Esophagus squamous epithelium (tissue), 5 donors: Measurements from ENCODE around the gene MTURN. TPM values are rescaled to one million over a fixed set of nuclear protein-coding genes. Genes with fewer than 3 reads are reported as not detected.
A peak's percentile ranks its signal among the peaks of the same experiment; 100 is the strongest.

Experiments
- DNase-seq: peaks from one replicate; lab custom pipeline; 2025; lab: John Stamatoyannopoulos, UW
- H3K27ac ChIP-seq, 4 donors: fragments of 200-600 bp; sonication (generic); one replicate each; pipeline ENCODE4 v1.5.1; 2016 to 2019; ENCODE audit warnings: mild to moderate bottlenecking in 1 of 4
- H3K27me3 ChIP-seq, 4 donors: fragments of 200-600 bp; sonication (generic); 1 replicate in 3 of 4; 2 replicates in 1 of 4; pipeline versions ENCODE4 v1.5.1 to v1.6.0; 2017 to 2021; ENCODE audit warnings: antibody characterized with exemption in 1 of 4
- H3K36me3 ChIP-seq, 3 donors: fragments of 200-600 bp; sonication (generic); one replicate each; pipeline ENCODE4 v1.5.1; 2016 to 2019
- H3K4me1 ChIP-seq, 3 donors: fragments of 200-600 bp; sonication (generic); one replicate each; pipeline ENCODE4 v1.5.1; 2017 to 2019
- H3K4me3 ChIP-seq, 4 donors: fragments of 200-600 bp; sonication (generic); 1 replicate in 3 of 4; 2 replicates in 1 of 4; pipeline ENCODE4 v1.5.1; 2016 to 2019; ENCODE audit warnings: mild to moderate bottlenecking in 2 of 4, moderate library complexity in 1 of 4
- H3K9me3 ChIP-seq, 3 donors: fragments of 200-600 bp; sonication (generic); one replicate each; pipeline ENCODE4 v1.5.1; 2016 to 2019
- CTCF ChIP-seq, 6 experiments: fragments of 450-650 bp in 4 of 6; fragments of 200-600 bp in 2 of 6; sonication (generic) in 2 of 6; IDR thresholded peaks; one replicate each; pipeline ENCODE4 v1.5.1; 2016 to 2019; ENCODE audit warnings: antibody characterized with exemption in 6 of 6, mild to moderate bottlenecking in 4 of 6, moderate library complexity in 4 of 6
- POLR2A ChIP-seq, 4 donors: fragments of 450-650 bp; IDR thresholded peaks; one replicate each; pipeline ENCODE4 v1.6.1; 2017; ENCODE audit warnings: antibody characterized with exemption in 4 of 4, mild to moderate bottlenecking in 4 of 4, moderate library complexity in 3 of 4
- WGBS, 2 donors: methylation state at CpG; one replicate each; pipeline ENCODE4 v1.1.5; 2018; 5-methylcytosine and 5-hydroxymethylcytosine counted together
- intact Hi-C: fragments of 100-400 bp; cut with DNase I; formaldehyde crosslinking; loops from one replicate; pipeline ENCODE4 v1.15.0; 2022
- total RNA-seq, 4 donors: library from RNA; depleted of rRNA; stranded (reverse); fragments of >200 nt; gene quantifications; one replicate each; pipeline ENCODE4 v1.1.0, GENCODE V29; 2016
- donor health status: DM: yes; HTN: yes; CAD: no.

The MTURN gene
- total RNA-seq, 4 donors from 2014 or later, result 10.4 to 88.9 (median 18.6) TPM

GRCh38 chr7:30117896-30118295 lies 16.9 kb upstream of the MTURN start:
- intact Hi-C loops, result no loop called here
- Histone ChIP-seq H3K4me3 (no peak overlapping the region), H3K27ac (no peak overlapping the region), H3K4me1 (no peaks in the 10 kb centered on the region), H3K9me3 (peaks cover 0 to 11% (median 5%) of the 10 kb centered on the region in 3 donors), H3K27me3 (no peaks in the 10 kb centered on the region), H3K36me3 (no peaks in the 10 kb centered on the region)
- TF ChIP-seq CTCF (IDR thresholded peaks at IDR 0.05), result no peak
- no peak for TF ChIP-seq POLR2A (IDR thresholded peaks at IDR 0.05)
- WGBS, 2 donors, result 84 to 96% methylated on average over 4 of the region's 4 CpGs
- no peak for DNase-seq

- Histone ChIP-seq H3K4me1 (no peaks in the 10 kb centered on the region), H3K27me3 (no peaks in the 10 kb centered on the region), H3K9me3 (no peaks in the 10 kb centered on the region), H3K4me3 (no peak overlapping the region), H3K36me3 (no peaks in the 10 kb centered on the region), H3K27ac (no peak overlapping the region)
- 82 to 84% methylated on average over 4 of the region's 4 CpGs for WGBS, 2 donors
- intact Hi-C loops, result no loop called here
- DNase-seq, result no peak
- no peak for TF ChIP-seq POLR2A (IDR thresholded peaks at IDR 0.05)
- no peak for TF ChIP-seq CTCF (IDR thresholded peaks at IDR 0.05)
Observed at GRCh38 chr7:30119890-30120577, 14.8 kb upstream of the MTURN start.

GRCh38 chr7:30133736-30134610 lies 813 bp upstream of the MTURN start:
- Histone ChIP-seq H3K27me3 (no peaks in the 10 kb centered on the region), H3K4me1 (peaks cover 0 to 28% (median 14%) of the 10 kb centered on the region in 3 donors), H3K9me3 (no peaks in the 10 kb centered on the region), H3K4me3 (peak overlapping the region; percentile 71 to 90 (median 78)), H3K36me3 (no peaks in the 10 kb centered on the region), H3K27ac (peak overlapping the region; percentile 91 to 98 (median 95))
- intact Hi-C loops, result no loop called here
- 36 to 43% methylated on average over 12 to 13 of the region's 13 CpGs for WGBS, 2 donors
- TF ChIP-seq POLR2A (IDR thresholded peaks at IDR 0.05), result no peak
- no peak for DNase-seq

- peak overlapping the region; percentile 71 to 90 (median 78) for H3K4me3 ChIP-seq
- peak overlapping the region; percentile 91 to 98 (median 95) for H3K27ac ChIP-seq
- H3K27me3 ChIP-seq, result no peaks in the 10 kb centered on the region
- no peaks in the 10 kb centered on the region for H3K36me3 ChIP-seq
- H3K9me3 ChIP-seq, result no peaks in the 10 kb centered on the region
- intact Hi-C loops, result no loop called here
- DNase-seq, result no peak
- peaks cover 0 to 36% (median 18%) of the 10 kb centered on the region in 3 donors for H3K4me1 ChIP-seq
- TF ChIP-seq POLR2A (IDR thresholded peaks at IDR 0.05), result peak in 1 of 4 donors; percentile 43
- TF ChIP-seq CTCF (IDR thresholded peaks at IDR 0.05), result peak in 1 of 6 experiments; percentile 3
- WGBS, 2 donors, result 0 to 1% methylated on average over 9 to 58 of the region's 93 CpGs
Observed at GRCh38 chr7:30135301-30136116, 723 bp downstream of the MTURN start.

GRCh38 chr7:30136117-30136731 lies 1.4 kb downstream of the MTURN start:
- TF ChIP-seq CTCF (IDR thresholded peaks at IDR 0.05) (no peak), POLR2A (IDR thresholded peaks at IDR 0.05) (no peak)
- intact Hi-C loops, result no loop called here
- no peak for DNase-seq
- Histone ChIP-seq H3K27me3 (no peaks in the 10 kb centered on the region), H3K27ac (peak overlapping the region; percentile 91 to 98 (median 95)), H3K4me3 (peak overlapping the region; percentile 71 to 90 (median 78)), H3K9me3 (no peaks in the 10 kb centered on the region), H3K4me1 (peaks cover 0 to 36% (median 18%) of the 10 kb centered on the region in 3 donors), H3K36me3 (no peaks in the 10 kb centered on the region)
- WGBS, 2 donors, result 21 to 28% methylated on average over 6 to 16 of the region's 36 CpGs
